Hepatocyte (in vitro differentiated cells): ENCODE measurements around the gene MYLK2.

ENCODE experiments used
- CTCF ChIP-seq: fragments of 200-600 bp; sonication (generic); IDR thresholded peaks from 2 replicates; pipeline ENCODE4 v1.5.1; 2016; ENCODE audit warnings: antibody characterized with exemption, mild to moderate bottlenecking; ENCODE audit not compliant: poor library complexity
- EZH2 ChIP-seq: fragments of 200-600 bp; sonication (generic); IDR thresholded peaks from 2 replicates; pipeline ENCODE4 v1.6.1; 2016; ENCODE audit warnings: antibody characterized with exemption, mild to moderate bottlenecking, borderline replicate concordance
- EZH2phosphoT487 ChIP-seq: fragments of 200-600 bp; sonication (generic); IDR thresholded peaks from one replicate; pipeline ENCODE4 v1.6.1; 2018; ENCODE audit warnings: antibody characterized with exemption, mild to moderate bottlenecking, low read depth, moderate library complexity; ENCODE audit not compliant: unreplicated experiment, severe bottlenecking

- TF ChIP-seq CTCF (no peak), EZH2 (no peak), EZH2phosphoT487 (no peak)
These were observed 34.1 kb upstream of the MYLK2 start for GRCh38 chr20:31785089-31785488.
